ENCODE measurements around the gene LMAN2.

GRCh38 chr5:177296581-177296980 is 54.9 kb downstream of the LMAN2 start:
- TF ChIP-seq CTCF (conservative IDR thresholded peaks at IDR 0.05; ENCODE audit: low read depth in 2 of 2) (no peak), EZH2phosphoT487 (IDR thresholded peaks at IDR 0.05; ENCODE audit: unreplicated experiment) (no peak), POLR2AphosphoS5 (IDR thresholded peaks at IDR 0.05; ENCODE audit: low read depth) (no peak), EZH2 (IDR thresholded peaks at IDR 0.05; ENCODE audit: low read depth, unreplicated experiment) (no peak), CREB1 (CRISPR knock-in tag; IDR thresholded peaks at IDR 0.05; ENCODE audit: low read depth) (no peak), ETS1 (IDR thresholded peaks at IDR 0.05) (no peak)
- TF ChIP-seq, protein P1, sequence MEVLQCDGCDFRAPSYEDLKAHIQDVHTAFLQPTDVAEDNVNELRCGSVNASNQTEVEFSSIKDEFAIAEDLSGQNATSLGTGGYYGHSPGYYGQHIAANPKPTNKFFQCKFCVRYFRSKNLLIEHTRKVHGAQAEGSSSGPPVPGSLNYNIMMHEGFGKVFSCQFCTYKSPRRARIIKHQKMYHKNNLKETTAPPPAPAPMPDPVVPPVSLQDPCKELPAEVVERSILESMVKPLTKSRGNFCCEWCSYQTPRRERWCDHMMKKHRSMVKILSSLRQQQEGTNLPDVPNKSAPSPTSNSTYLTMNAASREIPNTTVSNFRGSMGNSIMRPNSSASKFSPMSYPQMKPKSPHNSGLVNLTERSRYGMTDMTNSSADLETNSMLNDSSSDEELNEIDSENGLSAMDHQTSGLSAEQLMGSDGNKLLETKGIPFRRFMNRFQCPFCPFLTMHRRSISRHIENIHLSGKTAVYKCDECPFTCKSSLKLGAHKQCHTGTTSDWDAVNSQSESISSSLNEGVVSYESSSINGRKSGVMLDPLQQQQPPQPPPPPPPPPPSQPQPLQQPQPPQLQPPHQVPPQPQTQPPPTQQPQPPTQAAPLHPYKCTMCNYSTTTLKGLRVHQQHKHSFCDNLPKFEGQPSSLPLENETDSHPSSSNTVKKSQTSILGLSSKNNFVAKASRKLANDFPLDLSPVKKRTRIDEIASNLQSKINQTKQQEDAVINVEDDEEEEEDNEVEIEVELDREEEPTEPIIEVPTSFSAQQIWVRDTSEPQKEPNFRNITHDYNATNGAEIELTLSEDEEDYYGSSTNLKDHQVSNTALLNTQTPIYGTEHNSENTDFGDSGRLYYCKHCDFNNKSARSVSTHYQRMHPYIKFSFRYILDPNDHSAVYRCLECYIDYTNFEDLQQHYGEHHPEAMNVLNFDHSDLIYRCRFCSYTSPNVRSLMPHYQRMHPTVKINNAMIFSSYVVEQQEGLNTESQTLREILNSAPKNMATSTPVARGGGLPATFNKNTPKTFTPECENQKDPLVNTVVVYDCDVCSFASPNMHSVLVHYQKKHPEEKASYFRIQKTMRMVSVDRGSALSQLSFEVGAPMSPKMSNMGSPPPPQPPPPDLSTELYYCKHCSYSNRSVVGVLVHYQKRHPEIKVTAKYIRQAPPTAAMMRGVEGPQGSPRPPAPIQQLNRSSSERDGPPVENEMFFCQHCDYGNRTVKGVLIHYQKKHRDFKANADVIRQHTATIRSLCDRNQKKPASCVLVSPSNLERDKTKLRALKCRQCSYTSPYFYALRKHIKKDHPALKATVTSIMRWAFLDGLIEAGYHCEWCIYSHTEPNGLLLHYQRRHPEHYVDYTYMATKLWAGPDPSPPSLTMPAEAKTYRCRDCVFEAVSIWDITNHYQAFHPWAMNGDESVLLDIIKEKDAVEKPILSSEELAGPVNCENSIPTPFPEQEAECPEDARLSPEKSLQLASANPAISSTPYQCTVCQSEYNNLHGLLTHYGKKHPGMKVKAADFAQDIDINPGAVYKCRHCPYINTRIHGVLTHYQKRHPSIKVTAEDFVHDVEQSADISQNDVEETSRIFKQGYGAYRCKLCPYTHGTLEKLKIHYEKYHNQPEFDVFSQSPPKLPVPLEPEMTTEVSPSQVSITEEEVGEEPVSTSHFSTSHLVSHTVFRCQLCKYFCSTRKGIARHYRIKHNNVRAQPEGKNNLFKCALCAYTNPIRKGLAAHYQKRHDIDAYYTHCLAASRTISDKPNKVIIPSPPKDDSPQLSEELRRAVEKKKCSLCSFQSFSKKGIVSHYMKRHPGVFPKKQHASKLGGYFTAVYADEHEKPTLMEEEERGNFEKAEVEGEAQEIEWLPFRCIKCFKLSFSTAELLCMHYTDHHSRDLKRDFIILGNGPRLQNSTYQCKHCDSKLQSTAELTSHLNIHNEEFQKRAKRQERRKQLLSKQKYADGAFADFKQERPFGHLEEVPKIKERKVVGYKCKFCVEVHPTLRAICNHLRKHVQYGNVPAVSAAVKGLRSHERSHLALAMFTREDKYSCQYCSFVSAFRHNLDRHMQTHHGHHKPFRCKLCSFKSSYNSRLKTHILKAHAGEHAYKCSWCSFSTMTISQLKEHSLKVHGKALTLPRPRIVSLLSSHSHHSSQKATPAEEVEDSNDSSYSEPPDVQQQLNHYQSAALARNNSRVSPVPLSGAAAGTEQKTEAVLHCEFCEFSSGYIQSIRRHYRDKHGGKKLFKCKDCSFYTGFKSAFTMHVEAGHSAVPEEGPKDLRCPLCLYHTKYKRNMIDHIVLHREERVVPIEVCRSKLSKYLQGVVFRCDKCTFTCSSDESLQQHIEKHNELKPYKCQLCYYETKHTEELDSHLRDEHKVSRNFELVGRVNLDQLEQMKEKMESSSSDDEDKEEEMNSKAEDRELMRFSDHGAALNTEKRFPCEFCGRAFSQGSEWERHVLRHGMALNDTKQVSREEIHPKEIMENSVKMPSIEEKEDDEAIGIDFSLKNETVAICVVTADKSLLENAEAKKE (CRISPR knock-in tag; IDR thresholded peaks at IDR 0.05): no peak
- TF ChIP-seq, protein P2, sequence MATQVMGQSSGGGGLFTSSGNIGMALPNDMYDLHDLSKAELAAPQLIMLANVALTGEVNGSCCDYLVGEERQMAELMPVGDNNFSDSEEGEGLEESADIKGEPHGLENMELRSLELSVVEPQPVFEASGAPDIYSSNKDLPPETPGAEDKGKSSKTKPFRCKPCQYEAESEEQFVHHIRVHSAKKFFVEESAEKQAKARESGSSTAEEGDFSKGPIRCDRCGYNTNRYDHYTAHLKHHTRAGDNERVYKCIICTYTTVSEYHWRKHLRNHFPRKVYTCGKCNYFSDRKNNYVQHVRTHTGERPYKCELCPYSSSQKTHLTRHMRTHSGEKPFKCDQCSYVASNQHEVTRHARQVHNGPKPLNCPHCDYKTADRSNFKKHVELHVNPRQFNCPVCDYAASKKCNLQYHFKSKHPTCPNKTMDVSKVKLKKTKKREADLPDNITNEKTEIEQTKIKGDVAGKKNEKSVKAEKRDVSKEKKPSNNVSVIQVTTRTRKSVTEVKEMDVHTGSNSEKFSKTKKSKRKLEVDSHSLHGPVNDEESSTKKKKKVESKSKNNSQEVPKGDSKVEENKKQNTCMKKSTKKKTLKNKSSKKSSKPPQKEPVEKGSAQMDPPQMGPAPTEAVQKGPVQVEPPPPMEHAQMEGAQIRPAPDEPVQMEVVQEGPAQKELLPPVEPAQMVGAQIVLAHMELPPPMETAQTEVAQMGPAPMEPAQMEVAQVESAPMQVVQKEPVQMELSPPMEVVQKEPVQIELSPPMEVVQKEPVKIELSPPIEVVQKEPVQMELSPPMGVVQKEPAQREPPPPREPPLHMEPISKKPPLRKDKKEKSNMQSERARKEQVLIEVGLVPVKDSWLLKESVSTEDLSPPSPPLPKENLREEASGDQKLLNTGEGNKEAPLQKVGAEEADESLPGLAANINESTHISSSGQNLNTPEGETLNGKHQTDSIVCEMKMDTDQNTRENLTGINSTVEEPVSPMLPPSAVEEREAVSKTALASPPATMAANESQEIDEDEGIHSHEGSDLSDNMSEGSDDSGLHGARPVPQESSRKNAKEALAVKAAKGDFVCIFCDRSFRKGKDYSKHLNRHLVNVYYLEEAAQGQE (IDR thresholded peaks at IDR 0.05; ENCODE audit: unreplicated experiment): no peak

Data from GM23338 (cell line).